ENCODE results near the gene DPYSL5. TPM values are rescaled to one million over a fixed set of nuclear protein-coding genes. Genes with fewer than 3 reads are reported as not detected.

Gene DPYSL5
- total and polyA plus RNA-seq, 2 donors from 2014 or later = not detected

DNA sequence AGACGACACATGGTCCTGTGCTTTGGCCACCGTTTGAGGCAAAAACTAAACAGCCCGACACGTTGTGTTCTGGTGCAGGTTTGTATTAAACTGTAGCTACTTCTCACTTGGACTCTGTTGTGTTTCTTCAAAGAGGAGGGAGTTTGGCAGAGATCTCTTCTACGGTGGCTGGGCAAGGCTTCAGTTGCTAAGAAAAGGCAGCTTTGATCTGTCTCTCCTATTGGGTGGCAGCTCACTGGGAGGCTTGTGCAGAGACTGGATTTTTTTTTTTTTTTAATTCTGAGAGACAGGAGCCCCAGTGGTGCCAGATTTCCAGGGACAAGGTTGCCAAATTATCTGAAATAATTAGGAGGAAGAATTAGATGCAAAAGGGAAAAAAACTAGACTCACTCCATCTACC is 102.3 kb downstream of the DPYSL5 start:
- TF ChIP-seq, protein P1, sequence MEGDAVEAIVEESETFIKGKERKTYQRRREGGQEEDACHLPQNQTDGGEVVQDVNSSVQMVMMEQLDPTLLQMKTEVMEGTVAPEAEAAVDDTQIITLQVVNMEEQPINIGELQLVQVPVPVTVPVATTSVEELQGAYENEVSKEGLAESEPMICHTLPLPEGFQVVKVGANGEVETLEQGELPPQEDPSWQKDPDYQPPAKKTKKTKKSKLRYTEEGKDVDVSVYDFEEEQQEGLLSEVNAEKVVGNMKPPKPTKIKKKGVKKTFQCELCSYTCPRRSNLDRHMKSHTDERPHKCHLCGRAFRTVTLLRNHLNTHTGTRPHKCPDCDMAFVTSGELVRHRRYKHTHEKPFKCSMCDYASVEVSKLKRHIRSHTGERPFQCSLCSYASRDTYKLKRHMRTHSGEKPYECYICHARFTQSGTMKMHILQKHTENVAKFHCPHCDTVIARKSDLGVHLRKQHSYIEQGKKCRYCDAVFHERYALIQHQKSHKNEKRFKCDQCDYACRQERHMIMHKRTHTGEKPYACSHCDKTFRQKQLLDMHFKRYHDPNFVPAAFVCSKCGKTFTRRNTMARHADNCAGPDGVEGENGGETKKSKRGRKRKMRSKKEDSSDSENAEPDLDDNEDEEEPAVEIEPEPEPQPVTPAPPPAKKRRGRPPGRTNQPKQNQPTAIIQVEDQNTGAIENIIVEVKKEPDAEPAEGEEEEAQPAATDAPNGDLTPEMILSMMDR (IDR thresholded peaks at IDR 0.05; ENCODE audit: borderline replicate concordance, extremely low read depth, insufficient read depth) = no peak
- Histone ChIP-seq H3K4me3 (ENCODE audit: low read length in 3 of 3) (no peak overlapping the region), H3K9ac (ENCODE audit: low read length in 3 of 3) (no peak overlapping the region), H3K27ac (ENCODE audit: low read depth in 2 of 2, low read length in 2 of 2) (no peak overlapping the region), H3K36me3 (ENCODE audit: control insufficient read depth in 2 of 3, insufficient read depth in 3 of 3, low read length in 3 of 3) (no peaks in the 10 kb centered on the region), H3K9me3 (ENCODE audit: control insufficient read depth in 2 of 3, insufficient read depth in 1 of 3, low read length in 3 of 3) (no peaks in the 10 kb centered on the region), H3K4me1 (ENCODE audit: control insufficient read depth in 2 of 3, insufficient read depth in 2 of 3, low read depth in 1 of 3, low read length in 3 of 3) (no peaks in the 10 kb centered on the region), H3K27me3 (ENCODE audit: control insufficient read depth, insufficient read depth, low read length) (no peaks in the 10 kb centered on the region)
- intact Hi-C loops (cut with DNase I) = no loop called here
- FAIRE-seq = no peak
- no peak for DNase-seq

DNA sequence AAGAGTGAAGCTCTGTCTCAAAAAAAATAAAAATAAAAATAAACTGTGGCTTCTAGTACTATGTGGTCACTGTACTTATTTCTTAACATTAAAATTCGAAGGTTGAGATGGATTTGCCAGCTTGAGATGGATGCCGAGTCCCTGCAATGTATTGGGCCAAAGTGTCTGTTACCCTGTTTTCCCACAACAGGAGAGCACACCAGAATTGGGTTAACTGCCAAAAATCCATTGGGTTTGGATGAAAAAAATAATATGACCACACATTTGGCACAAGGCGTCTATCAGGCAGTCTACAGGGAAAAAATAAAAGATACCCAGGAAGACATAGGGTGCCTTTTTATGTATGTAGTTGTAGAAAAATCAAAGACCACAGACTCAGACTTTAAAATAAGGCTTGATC is 103.3 kb downstream of the DPYSL5 start:
- Histone ChIP-seq H3K27ac (ENCODE audit: low read depth in 2 of 2, low read length in 2 of 2) (no peak overlapping the region), H3K9me3 (ENCODE audit: control insufficient read depth in 2 of 3, insufficient read depth in 1 of 3, low read length in 3 of 3) (no peaks in the 10 kb centered on the region), H3K36me3 (ENCODE audit: control insufficient read depth in 2 of 3, insufficient read depth in 3 of 3, low read length in 3 of 3) (no peaks in the 10 kb centered on the region), H3K27me3 (ENCODE audit: control insufficient read depth, insufficient read depth, low read length) (no peaks in the 10 kb centered on the region), H3K4me3 (ENCODE audit: low read length in 3 of 3) (no peak overlapping the region), H3K9ac (ENCODE audit: low read length in 3 of 3) (no peak overlapping the region), H3K4me1 (ENCODE audit: control insufficient read depth in 2 of 3, insufficient read depth in 2 of 3, low read depth in 1 of 3, low read length in 3 of 3) (no peaks in the 10 kb centered on the region)
- no peak for FAIRE-seq
- DNase-seq = no peak
- intact Hi-C loops (cut with DNase I) = no loop called here
- TF ChIP-seq, protein P1 (IDR thresholded peaks at IDR 0.05; ENCODE audit: borderline replicate concordance, extremely low read depth, insufficient read depth) = no peak

DNA sequence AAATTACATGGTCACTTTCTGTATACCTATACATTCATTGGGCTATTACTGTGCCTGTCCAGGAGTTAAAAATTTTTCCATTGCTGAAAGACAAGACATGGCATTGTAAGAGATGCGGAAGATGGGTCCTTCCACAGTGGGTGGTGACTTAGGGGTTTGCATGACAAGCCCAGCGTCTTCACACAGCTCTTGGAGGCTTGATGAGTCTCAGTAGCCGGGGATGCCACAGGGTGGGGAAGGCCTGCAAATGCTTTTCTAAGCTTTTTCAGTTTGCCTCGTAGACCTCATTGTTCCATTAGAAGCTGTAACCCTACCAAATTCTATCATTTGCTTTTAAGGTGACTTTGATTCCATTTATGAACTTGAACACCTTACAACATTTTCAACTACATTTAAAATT is 104.4 kb downstream of the DPYSL5 start:
- H3K9me3 ChIP-seq (ENCODE audit: control insufficient read depth in 2 of 3, insufficient read depth in 1 of 3, low read length in 3 of 3) = no peaks in the 10 kb centered on the region
- TF ChIP-seq, protein P1 (IDR thresholded peaks at IDR 0.05; ENCODE audit: borderline replicate concordance, extremely low read depth, insufficient read depth) = no peak
- H3K36me3 ChIP-seq (ENCODE audit: control insufficient read depth in 2 of 3, insufficient read depth in 3 of 3, low read length in 3 of 3) = no peaks in the 10 kb centered on the region
- H3K4me3 ChIP-seq (ENCODE audit: low read length in 3 of 3) = no peak overlapping the region
- no peak overlapping the region for H3K27ac ChIP-seq (ENCODE audit: low read depth in 2 of 2, low read length in 2 of 2)
- H3K9ac ChIP-seq (ENCODE audit: low read length in 3 of 3) = no peak overlapping the region
- H3K4me1 ChIP-seq (ENCODE audit: control insufficient read depth in 2 of 3, insufficient read depth in 2 of 3, low read depth in 1 of 3, low read length in 3 of 3) = no peaks in the 10 kb centered on the region
- H3K27me3 ChIP-seq (ENCODE audit: control insufficient read depth, insufficient read depth, low read length) = peaks cover 2% of the 10 kb centered on the region
- FAIRE-seq = no peak
- no peak for DNase-seq
- intact Hi-C loops (cut with DNase I) = no loop called here

DNA sequence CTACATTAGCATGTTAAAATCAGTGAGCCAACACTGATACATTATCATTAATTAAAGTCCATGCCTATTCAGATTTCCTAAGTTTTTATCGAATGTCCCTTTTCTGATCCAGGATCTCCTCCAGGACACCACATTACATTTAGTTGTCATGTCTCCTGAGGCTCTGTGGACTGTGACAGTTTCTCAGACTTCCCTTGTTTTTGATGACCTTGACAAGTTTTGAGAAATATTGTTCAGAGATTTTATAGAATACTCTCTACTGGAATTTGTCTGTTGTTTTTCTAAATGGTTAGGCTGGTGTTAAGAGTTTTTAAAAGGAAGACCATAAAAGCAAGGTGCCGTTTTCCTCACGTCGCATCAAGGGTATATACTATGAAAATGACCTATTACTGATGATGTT is 106.2 kb downstream of the DPYSL5 start:
- Histone ChIP-seq H3K27me3 (ENCODE audit: control insufficient read depth, insufficient read depth, low read length) (peaks cover 2% of the 10 kb centered on the region), H3K27ac (ENCODE audit: low read depth in 2 of 2, low read length in 2 of 2) (no peak overlapping the region), H3K4me3 (ENCODE audit: low read length in 3 of 3) (no peak overlapping the region), H3K9me3 (ENCODE audit: control insufficient read depth in 2 of 3, insufficient read depth in 1 of 3, low read length in 3 of 3) (no peaks in the 10 kb centered on the region), H3K36me3 (ENCODE audit: control insufficient read depth in 2 of 3, insufficient read depth in 3 of 3, low read length in 3 of 3) (no peaks in the 10 kb centered on the region), H3K9ac (ENCODE audit: low read length in 3 of 3) (no peak overlapping the region), H3K4me1 (ENCODE audit: control insufficient read depth in 2 of 3, insufficient read depth in 2 of 3, low read depth in 1 of 3, low read length in 3 of 3) (no peaks in the 10 kb centered on the region)
- TF ChIP-seq, protein P1 (IDR thresholded peaks at IDR 0.05; ENCODE audit: borderline replicate concordance, extremely low read depth, insufficient read depth) = no peak
- no peak for FAIRE-seq
- DNase-seq = no peak
- intact Hi-C loops (cut with DNase I) = no loop called here

All from kidney (tissue), 14 donors.